Vagina (tissue), 2 donors: ENCODE results near the gene GJA10. TPM values are rescaled to one million over a fixed set of nuclear protein-coding genes. Genes with fewer than 3 reads are reported as not detected.

Experiments used
- DNase-seq, 2 donors: peaks; one replicate each; pipeline ENCODE4 v3.0.0-alpha.2; 2017; ENCODE audit errors: extremely low spot score in 2 of 2
- H3K27ac ChIP-seq: fragments of 200-600 bp; sonication (generic); one replicate; pipeline ENCODE4 v1.5.1; 2019
- H3K27me3 ChIP-seq: fragments of 200-600 bp; sonication (generic); one replicate; pipeline ENCODE4 v1.5.1; 2019
- H3K36me3 ChIP-seq, 2 donors: fragments of 200-600 bp; sonication (generic); one replicate each; pipeline ENCODE4 v1.5.1; 2017 to 2019
- H3K4me1 ChIP-seq: fragments of 200-600 bp; sonication (generic); one replicate; pipeline ENCODE4 v1.5.1; 2019
- H3K4me3 ChIP-seq, 2 donors: fragments of 200-600 bp; sonication (generic); 1 replicate in 1 of 2; 2 replicates in 1 of 2; pipeline ENCODE4 v1.5.1; 2016 to 2019
- H3K9me3 ChIP-seq: fragments of 200-600 bp; sonication (generic); one replicate; pipeline ENCODE4 v1.5.1; 2019
- CTCF ChIP-seq, 3 experiments: fragments of 450-650 bp in 2 of 3; fragments of 200-600 bp in 1 of 3; sonication (generic) in 1 of 3; IDR thresholded peaks; one replicate each; pipeline ENCODE4 v1.5.1; 2017 to 2019; ENCODE audit warnings: antibody characterized with exemption in 3 of 3, mild to moderate bottlenecking in 2 of 3, moderate library complexity in 2 of 3
- POLR2A ChIP-seq, 2 donors: fragments of 450-650 bp; IDR thresholded peaks; one replicate each; pipeline ENCODE4 v1.6.1; 2017; ENCODE audit warnings: antibody characterized with exemption in 2 of 2, mild to moderate bottlenecking in 2 of 2, moderate library complexity in 2 of 2
- POLR2AphosphoS5 ChIP-seq, 2 donors: sonication (generic); formaldehyde crosslinking; IDR thresholded peaks; one replicate each; pipeline ENCODE4 v1.9.0; 2017; ENCODE audit warnings: antibody characterized with exemption in 2 of 2, mild to moderate bottlenecking in 2 of 2, low read depth in 1 of 2; ENCODE audit not compliant: insufficient read depth in 1 of 2
- intact Hi-C: fragments of 100-400 bp; cut with DNase I; formaldehyde crosslinking; loops from one replicate; pipeline ENCODE4 v1.15.1; 2023
- small RNA-seq: library from RNA; depleted of rRNA; stranded (forward); fragments of <200 nt; gene quantifications from one replicate; pipeline ENCODE3, GENCODE V24; 2016
- total RNA-seq: library from RNA; depleted of rRNA; stranded (reverse); fragments of >200 nt; gene quantifications from one replicate; pipeline ENCODE4 v1.2.3, GENCODE V29; 2016

Gene GJA10
- total RNA-seq, 1 donor from 2014 or later, result not detected

- Histone ChIP-seq H3K9me3 (no peaks in the 10 kb centered on the region), H3K4me3 (no peak overlapping the region), H3K27me3 (no peaks in the 10 kb centered on the region), H3K27ac (no peak overlapping the region), H3K36me3 (no peaks in the 10 kb centered on the region), H3K4me1 (no peaks in the 10 kb centered on the region)
- no peak for DNase-seq
- no peak for TF ChIP-seq POLR2A (IDR thresholded peaks at IDR 0.05)
- TF ChIP-seq POLR2AphosphoS5 (IDR thresholded peaks at IDR 0.05; ENCODE audit: insufficient read depth in 1 of 2, low read depth in 1 of 2), result no peak
- TF ChIP-seq CTCF (IDR thresholded peaks at IDR 0.05), result no peak
- intact Hi-C loops, result no loop called here
Measured at GRCh38 chr6:89944826-89945407, 50.6 kb downstream of the GJA10 start.

Small RNA genes lying within 50 kb of the gene (small RNA-seq; reads per million reads assigned to genes)
- gene RF00019, result not detected

Other genes with a start within 250 kb of the GJA10 start
- gene MDN1, start 74.7 kb upstream of the GJA10 start, total RNA-seq, result 23.8 TPM
- 21.9 TPM for gene CASP8AP2, start 64.6 kb upstream of the GJA10 start, total RNA-seq